K562 (cell line): ENCODE data around the gene LYG2. TPM values are rescaled to one million over a fixed set of nuclear protein-coding genes. Genes with fewer than 3 reads are reported as not detected.

ENCODE experiments used
- CREM ChIP-seq: IDR thresholded peaks from 2 replicates; pipeline ENCODE4 v1.6.1; 2014; ENCODE audit warnings: antibody characterized with exemption, low read depth
- MAFG ChIP-seq: fragments of 450-650 bp; conservative IDR thresholded peaks from 2 replicates; pipeline ENCODE4 v1.6.1; 2016; ENCODE audit warnings: missing genetic modification characterization, missing compliant biosample characterization
- POU5F1 ChIP-seq: fragments of 150-350 bp; IDR thresholded peaks from 2 replicates; pipeline ENCODE4 v1.6.1; 2014; ENCODE audit warnings: borderline replicate concordance, low read length, low read depth, mild to moderate bottlenecking; ENCODE audit not compliant: partially characterized antibody
- PTBP1 ChIP-seq: fragments of 200-400 bp; formaldehyde crosslinking; IDR thresholded peaks from 2 replicates; pipeline ENCODE4 v1.6.1; 2017; ENCODE audit warnings: low read depth, low read length
- PURB ChIP-seq: sonication (generic); formaldehyde crosslinking; IDR thresholded peaks from 2 replicates; pipeline ENCODE4 v1.9.0; 2021; ENCODE audit warnings: low read depth, mild to moderate bottlenecking, missing genetic modification reagents
- RAD51 ChIP-seq: fragments of 450-650 bp; IDR thresholded peaks from 2 replicates; pipeline ENCODE4 v1.7.1; 2016; ENCODE audit warnings: low read depth, mild to moderate bottlenecking, borderline replicate concordance
- RBM22 ChIP-seq: fragments of 200-400 bp; formaldehyde crosslinking; IDR thresholded peaks from 2 replicates; pipeline ENCODE4 v1.6.1; 2018; ENCODE audit warnings: low read length, low read depth; ENCODE audit not compliant: poor library complexity, severe bottlenecking
- TOE1 ChIP-seq, 2 experiments: fragments of 450-650 bp in 1 of 2; sonication (generic) in 1 of 2; formaldehyde crosslinking in 1 of 2; IDR thresholded peaks; 2 replicates each; pipeline versions ENCODE4 v1.7.1 to v1.8.0; 2016 to 2022; ENCODE audit warnings: borderline replicate concordance in 2 of 2, mild to moderate bottlenecking in 2 of 2, antibody characterized with exemption in 1 of 2, inconsistent platforms in 1 of 2, low read depth in 1 of 2, missing genetic modification reagents in 1 of 2, moderate library complexity in 1 of 2
- ZBTB1 ChIP-seq: sonication (generic); formaldehyde crosslinking; IDR thresholded peaks from 2 replicates; pipeline ENCODE4 v1.8.1; 2023; ENCODE audit warnings: missing genetic modification reagents, low read depth, mild to moderate bottlenecking, borderline replicate concordance
- ZNF146 ChIP-seq: IDR thresholded peaks from one replicate; pipeline ENCODE4 v1.6.1; 2018; ENCODE audit warnings: missing compliant biosample characterization; ENCODE audit not compliant: unreplicated experiment
- ZNF23 ChIP-seq: fragments of 250-450 bp; sonication (Bioruptor Pico); IDR thresholded peaks from 2 replicates; pipeline ENCODE4 v1.4.0; 2020; ENCODE audit warnings: mild to moderate bottlenecking
- ZNF232 ChIP-seq: sonication (generic); formaldehyde crosslinking; IDR thresholded peaks from 2 replicates; pipeline ENCODE4 v1.8.0; 2022; ENCODE audit warnings: mild to moderate bottlenecking, missing genetic modification reagents
- ZNF282 ChIP-seq: sonication (generic); formaldehyde crosslinking; IDR thresholded peaks from 2 replicates; pipeline ENCODE4 v1.8.1; 2023; ENCODE audit warnings: missing genetic modification reagents
- ZNF311 ChIP-seq: fragments of 250-450 bp; sonication (Bioruptor Pico); IDR thresholded peaks from 2 replicates; pipeline ENCODE4 v1.4.0; 2020; ENCODE audit warnings: mild to moderate bottlenecking, moderate library complexity
- polyA plus RNA-seq, 8 experiments: library from polyadenylated mRNA; depleted of rRNA in 4 of 8; stranded (reverse) in 5 of 8; unstranded in 3 of 8; fragments of >200 nt; fragmentation: Nextera tagmentation in 2 of 8; fragmentation: Illumina TruSeq in 1 of 8; extraction: Ambion mirVana in 2 of 8; extraction: Trizol in 1 of 8; gene quantifications; 2 replicates each; pipeline versions ENCODE4 v1.2.1 to v1.2.3, GENCODE V29; 2011 to 2014; ENCODE audit warnings: inconsistent platforms in 1 of 8, missing spikeins in 1 of 8
- total RNA-seq, 7 experiments: library from RNA; depleted of rRNA in 6 of 7; stranded (reverse); fragments of >200 nt in 6 of 7; fragmentation: Illumina TruSeq in 2 of 7; extraction: Trizol in 2 of 7; gene quantifications; 2 replicates each; pipeline versions ENCODE4 v1.2.1 to v1.2.3, GENCODE V29; 2011 to 2021; ENCODE audit warnings: low replicate concordance in 1 of 7
- TF ChIP-seq, protein P1 (sequence below): fragments of 200-800 bp; sonication (Bioruptor generic); IDR thresholded peaks from 2 replicates; pipeline ENCODE4 v1.6.1; 2017; ENCODE audit warnings: missing genetic modification characterization, missing compliant biosample characterization
- TF ChIP-seq, protein P2 (sequence below): fragments of 250-450 bp; sonication (Bioruptor Pico); IDR thresholded peaks from 2 replicates; pipeline ENCODE4 v1.6.1; 2021; ENCODE audit warnings: mild to moderate bottlenecking
- TF ChIP-seq, protein P3 (sequence below): fragments of 450-650 bp; formaldehyde crosslinking; IDR thresholded peaks from 2 replicates; pipeline ENCODE4 v1.4.0; 2020; ENCODE audit warnings: mild to moderate bottlenecking, mixed read lengths
- TF ChIP-seq, protein P4 (sequence below): sonication (generic); formaldehyde crosslinking; IDR thresholded peaks from 2 replicates; pipeline ENCODE4 v1.8.0; 2022; ENCODE audit warnings: mild to moderate bottlenecking, missing genetic modification reagents

The LYG2 gene
- total and polyA plus RNA-seq, 9 of the 15 experiments (the other 6 are each of a cell fraction or from before 2014, with no cell fraction given): 0.15 to 0.21 (median 0.17) TPM; not detected in 6

DNA sequence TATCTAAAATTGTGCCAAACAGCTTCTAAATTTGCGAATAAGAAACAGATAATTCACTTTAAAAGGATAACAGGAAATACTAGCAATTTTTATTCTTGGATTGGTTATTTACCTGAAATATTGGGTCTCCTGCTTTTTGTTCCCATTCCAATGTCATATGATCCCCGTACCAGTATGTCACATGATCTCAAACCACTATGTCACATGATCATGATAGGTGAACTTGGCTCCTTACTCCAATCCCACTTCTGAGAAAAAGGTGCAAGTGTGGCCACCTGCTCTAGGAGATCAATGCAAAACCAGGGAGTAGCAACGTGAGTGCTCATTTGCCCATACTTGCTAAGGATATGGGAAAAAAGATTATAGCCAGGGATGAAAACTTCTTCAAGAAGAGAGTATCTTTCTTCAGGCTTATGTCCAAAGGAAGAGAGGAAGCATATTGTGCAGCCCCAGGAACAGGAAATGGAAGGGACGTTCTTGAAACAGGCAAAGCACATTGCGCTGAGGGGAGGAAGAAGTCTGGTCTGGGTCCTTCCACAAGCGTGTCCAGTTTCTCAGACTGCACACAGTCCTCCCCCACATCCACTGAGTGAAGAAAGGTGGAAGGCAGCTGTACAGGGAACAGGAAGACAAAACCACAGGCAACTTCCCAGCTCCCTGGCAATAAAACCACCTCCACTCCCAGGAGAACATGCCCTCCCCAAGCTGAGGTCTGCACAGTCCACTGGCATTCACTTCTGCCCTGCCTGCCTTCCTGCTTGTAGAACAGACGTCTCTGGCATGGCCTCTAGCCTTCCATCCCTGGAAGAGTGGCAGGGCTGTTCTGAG is at the start of gene LYG2 (continued):
- no peak for TF ChIP-seq RBM22
- no peak for TF ChIP-seq ZBTB1 (CRISPR knock-in tag)
- TF ChIP-seq PURB (CRISPR knock-in tag): no peak
- TF ChIP-seq, protein P1, sequence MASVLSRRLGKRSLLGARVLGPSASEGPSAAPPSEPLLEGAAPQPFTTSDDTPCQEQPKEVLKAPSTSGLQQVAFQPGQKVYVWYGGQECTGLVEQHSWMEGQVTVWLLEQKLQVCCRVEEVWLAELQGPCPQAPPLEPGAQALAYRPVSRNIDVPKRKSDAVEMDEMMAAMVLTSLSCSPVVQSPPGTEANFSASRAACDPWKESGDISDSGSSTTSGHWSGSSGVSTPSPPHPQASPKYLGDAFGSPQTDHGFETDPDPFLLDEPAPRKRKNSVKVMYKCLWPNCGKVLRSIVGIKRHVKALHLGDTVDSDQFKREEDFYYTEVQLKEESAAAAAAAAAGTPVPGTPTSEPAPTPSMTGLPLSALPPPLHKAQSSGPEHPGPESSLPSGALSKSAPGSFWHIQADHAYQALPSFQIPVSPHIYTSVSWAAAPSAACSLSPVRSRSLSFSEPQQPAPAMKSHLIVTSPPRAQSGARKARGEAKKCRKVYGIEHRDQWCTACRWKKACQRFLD: no peak
- TF ChIP-seq, protein P2, sequence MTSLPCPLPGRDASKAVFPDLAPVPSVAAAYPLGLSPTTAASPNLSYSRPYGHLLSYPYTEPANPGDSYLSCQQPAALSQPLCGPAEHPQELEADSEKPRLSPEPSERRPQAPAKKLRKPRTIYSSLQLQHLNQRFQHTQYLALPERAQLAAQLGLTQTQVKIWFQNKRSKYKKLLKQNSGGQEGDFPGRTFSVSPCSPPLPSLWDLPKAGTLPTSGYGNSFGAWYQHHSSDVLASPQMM (CRISPR knock-in tag): no peak
- TF ChIP-seq TOE1 (IDR thresholded peaks at IDR 0.05; ENCODE audit: borderline replicate concordance): peak; percentile 64; the same call in 1 of the 2 replicates
- no peak for TF ChIP-seq TOE1 (CRISPR knock-in tag; IDR thresholded peaks at IDR 0.05; ENCODE audit: borderline replicate concordance, low read depth)
- TF ChIP-seq POU5F1: no peak
- TF ChIP-seq ZNF311 (CRISPR knock-in tag): no peak
- peak; percentile 74 for TF ChIP-seq RAD51
- TF ChIP-seq, protein P3, sequence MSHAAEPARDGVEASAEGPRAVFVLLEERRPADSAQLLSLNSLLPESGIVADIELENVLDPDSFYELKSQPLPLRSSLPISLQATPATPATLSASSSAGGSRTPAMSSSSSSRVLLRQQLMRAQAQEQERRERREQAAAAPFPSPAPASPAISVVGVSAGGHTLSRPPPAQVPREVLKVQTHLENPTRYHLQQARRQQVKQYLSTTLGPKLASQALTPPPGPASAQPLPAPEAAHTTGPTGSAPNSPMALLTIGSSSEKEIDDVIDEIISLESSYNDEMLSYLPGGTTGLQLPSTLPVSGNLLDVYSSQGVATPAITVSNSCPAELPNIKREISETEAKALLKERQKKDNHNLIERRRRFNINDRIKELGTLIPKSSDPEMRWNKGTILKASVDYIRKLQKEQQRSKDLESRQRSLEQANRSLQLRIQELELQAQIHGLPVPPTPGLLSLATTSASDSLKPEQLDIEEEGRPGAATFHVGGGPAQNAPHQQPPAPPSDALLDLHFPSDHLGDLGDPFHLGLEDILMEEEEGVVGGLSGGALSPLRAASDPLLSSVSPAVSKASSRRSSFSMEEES (CRISPR knock-in tag): peak; percentile 91
- no peak for TF ChIP-seq PTBP1
- no peak for TF ChIP-seq ZNF232 (CRISPR knock-in tag)
- no peak for TF ChIP-seq ZNF282 (CRISPR knock-in tag)
- TF ChIP-seq ZNF146 (CRISPR knock-in tag): no peak
- no peak for TF ChIP-seq ZNF23 (CRISPR knock-in tag)
- no peak for TF ChIP-seq MAFG (tag)
- TF ChIP-seq, protein P4, sequence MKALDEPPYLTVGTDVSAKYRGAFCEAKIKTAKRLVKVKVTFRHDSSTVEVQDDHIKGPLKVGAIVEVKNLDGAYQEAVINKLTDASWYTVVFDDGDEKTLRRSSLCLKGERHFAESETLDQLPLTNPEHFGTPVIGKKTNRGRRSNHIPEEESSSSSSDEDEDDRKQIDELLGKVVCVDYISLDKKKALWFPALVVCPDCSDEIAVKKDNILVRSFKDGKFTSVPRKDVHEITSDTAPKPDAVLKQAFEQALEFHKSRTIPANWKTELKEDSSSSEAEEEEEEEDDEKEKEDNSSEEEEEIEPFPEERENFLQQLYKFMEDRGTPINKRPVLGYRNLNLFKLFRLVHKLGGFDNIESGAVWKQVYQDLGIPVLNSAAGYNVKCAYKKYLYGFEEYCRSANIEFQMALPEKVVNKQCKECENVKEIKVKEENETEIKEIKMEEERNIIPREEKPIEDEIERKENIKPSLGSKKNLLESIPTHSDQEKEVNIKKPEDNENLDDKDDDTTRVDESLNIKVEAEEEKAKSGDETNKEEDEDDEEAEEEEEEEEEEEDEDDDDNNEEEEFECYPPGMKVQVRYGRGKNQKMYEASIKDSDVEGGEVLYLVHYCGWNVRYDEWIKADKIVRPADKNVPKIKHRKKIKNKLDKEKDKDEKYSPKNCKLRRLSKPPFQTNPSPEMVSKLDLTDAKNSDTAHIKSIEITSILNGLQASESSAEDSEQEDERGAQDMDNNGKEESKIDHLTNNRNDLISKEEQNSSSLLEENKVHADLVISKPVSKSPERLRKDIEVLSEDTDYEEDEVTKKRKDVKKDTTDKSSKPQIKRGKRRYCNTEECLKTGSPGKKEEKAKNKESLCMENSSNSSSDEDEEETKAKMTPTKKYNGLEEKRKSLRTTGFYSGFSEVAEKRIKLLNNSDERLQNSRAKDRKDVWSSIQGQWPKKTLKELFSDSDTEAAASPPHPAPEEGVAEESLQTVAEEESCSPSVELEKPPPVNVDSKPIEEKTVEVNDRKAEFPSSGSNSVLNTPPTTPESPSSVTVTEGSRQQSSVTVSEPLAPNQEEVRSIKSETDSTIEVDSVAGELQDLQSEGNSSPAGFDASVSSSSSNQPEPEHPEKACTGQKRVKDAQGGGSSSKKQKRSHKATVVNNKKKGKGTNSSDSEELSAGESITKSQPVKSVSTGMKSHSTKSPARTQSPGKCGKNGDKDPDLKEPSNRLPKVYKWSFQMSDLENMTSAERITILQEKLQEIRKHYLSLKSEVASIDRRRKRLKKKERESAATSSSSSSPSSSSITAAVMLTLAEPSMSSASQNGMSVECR: no peak
- no peak for TF ChIP-seq CREM
